Activated T-helper 1 cell treated with anti-CD3 and anti-CD28 coated beads, Interleukin-12 subunit alpha, Interleukin-12 subunit beta, Interleukin-2, Interleukin-4 antibody, amounts not matched to agents 30 ng/mL and 10 ng/mL and 1 ng/mL, durations not matched to agents 14 hours and 24 hours and 36 hours (primary cell): ENCODE results near the gene LTBP3. TPM values are rescaled to one million over a fixed set of nuclear protein-coding genes. Genes with fewer than 3 reads are reported as not detected.
A peak's percentile ranks its signal among the peaks of the same experiment; 100 is the strongest.

ENCODE experiments used
- DNase-seq: peaks from one replicate; pipeline ENCODE4 v3.0.0; 2021; ENCODE audit warnings: low spot score
- H3K27ac Mint-ChIP-seq: one replicate; pipeline ENCODE4 v1.8.0; 2021; ENCODE audit warnings: mild to moderate bottlenecking, mixed read lengths
- H3K27me3 Mint-ChIP-seq: one replicate; pipeline ENCODE4 v1.8.0; 2022; ENCODE audit warnings: mild to moderate bottlenecking, moderate library complexity, mixed read lengths; ENCODE audit not compliant: insufficient read depth
- H3K36me3 Mint-ChIP-seq: one replicate; pipeline ENCODE4 v1.8.0; 2021; ENCODE audit warnings: low read depth, mixed read lengths
- H3K4me1 Mint-ChIP-seq: one replicate; pipeline ENCODE4 v1.8.0; 2021; ENCODE audit warnings: low read depth, mixed read lengths
- H3K4me3 Mint-ChIP-seq: one replicate; pipeline ENCODE4 v1.8.0; 2021; ENCODE audit warnings: mild to moderate bottlenecking, moderate library complexity, mixed read lengths
- H3K9me3 Mint-ChIP-seq: one replicate; pipeline ENCODE4 v1.8.0; 2021; ENCODE audit warnings: mixed read lengths
- intact Hi-C: fragments of 100-400 bp; cut with micrococcal nuclease; formaldehyde crosslinking; loops from one replicate; pipeline ENCODE4 v1.15.1; 2024
- total RNA-seq: library from RNA; stranded (reverse); gene quantifications from 2 replicates; pipeline ENCODE4 v1.2.3, GENCODE V29; 2022

The LTBP3 gene
- total RNA-seq, 1 donor from 2014 or later = 97.9 TPM

- intact Hi-C loops = loop anchor here (1.0 kb wide), 1 partner anchor 13 kb away; no protein-coding TSS in a partner anchor
- Mint-ChIP-seq H3K4me1 (peaks cover 53% of the 10 kb centered on the region), H3K36me3 (peaks cover 22% of the 10 kb centered on the region), H3K9me3 (no peaks in the 10 kb centered on the region), H3K27me3 (no peaks in the 10 kb centered on the region), H3K4me3 (peak overlapping the region; percentile 30), H3K27ac (peak overlapping the region; percentile 29)
- peak; percentile 77 for DNase-seq
These were observed 4.7 kb downstream of the LTBP3 start for GRCh38 chr11:65553301-65554001.

GRCh38 chr11:65552388-65552951 is 5.7 kb downstream of the LTBP3 start:
- Mint-ChIP-seq H3K27ac (peak overlapping the region; percentile 57), H3K36me3 (peaks cover 28% of the 10 kb centered on the region), H3K9me3 (no peaks in the 10 kb centered on the region), H3K4me1 (peaks cover 59% of the 10 kb centered on the region), H3K27me3 (no peaks in the 10 kb centered on the region), H3K4me3 (peak overlapping the region; percentile 42)
- intact Hi-C loops = no loop called here
- DNase-seq = no peak

- H3K9me3 Mint-ChIP-seq = no peaks in the 10 kb centered on the region
- peak; percentile 47 for DNase-seq
- H3K27me3 Mint-ChIP-seq = no peaks in the 10 kb centered on the region
- peak overlapping the region; percentile 42 for H3K4me3 Mint-ChIP-seq
- intact Hi-C loops = no loop called here
- peak overlapping the region; percentile 57 for H3K27ac Mint-ChIP-seq
- peaks cover 28% of the 10 kb centered on the region for H3K36me3 Mint-ChIP-seq
- peaks cover 53% of the 10 kb centered on the region for H3K4me1 Mint-ChIP-seq
These were observed 6.4 kb downstream of the LTBP3 start for GRCh38 chr11:65551572-65552387.

- H3K27ac Mint-ChIP-seq = peak overlapping the region; percentile 27
- H3K36me3 Mint-ChIP-seq = peaks cover 47% of the 10 kb centered on the region
- intact Hi-C loops = no loop called here
- H3K9me3 Mint-ChIP-seq = no peaks in the 10 kb centered on the region
- peaks cover 48% of the 10 kb centered on the region for H3K4me1 Mint-ChIP-seq
- no peak for DNase-seq
- no peak overlapping the region for H3K4me3 Mint-ChIP-seq
- H3K27me3 Mint-ChIP-seq = no peaks in the 10 kb centered on the region
These were observed 9.1 kb downstream of the LTBP3 start for GRCh38 chr11:65549096-65549495.

- Mint-ChIP-seq H3K27ac (peak overlapping the region; percentile 83), H3K36me3 (peaks cover 49% of the 10 kb centered on the region), H3K27me3 (no peaks in the 10 kb centered on the region), H3K4me1 (peaks cover 50% of the 10 kb centered on the region), H3K4me3 (peak overlapping the region; percentile 8), H3K9me3 (no peaks in the 10 kb centered on the region)
- intact Hi-C loops = no loop called here
- DNase-seq = no peak
These were observed 9.8 kb downstream of the LTBP3 start for GRCh38 chr11:65548395-65548794.

GRCh38 chr11:65547446-65548125 is 10.6 kb downstream of the LTBP3 start:
- Mint-ChIP-seq H3K36me3 (peaks cover 50% of the 10 kb centered on the region), H3K9me3 (no peaks in the 10 kb centered on the region), H3K4me3 (peak overlapping the region; percentile 8), H3K4me1 (peaks cover 48% of the 10 kb centered on the region), H3K27ac (no peak overlapping the region), H3K27me3 (no peaks in the 10 kb centered on the region)
- DNase-seq = no peak
- intact Hi-C loops = no loop called here

GRCh38 chr11:65546217-65546958 is 11.8 kb downstream of the LTBP3 start:
- Mint-ChIP-seq H3K27ac (peak overlapping the region; percentile 79), H3K9me3 (no peaks in the 10 kb centered on the region), H3K36me3 (peaks cover 39% of the 10 kb centered on the region), H3K4me3 (peak overlapping the region; percentile 76), H3K4me1 (peaks cover 44% of the 10 kb centered on the region), H3K27me3 (no peaks in the 10 kb centered on the region)
- peak; percentile 96 for DNase-seq
- intact Hi-C loops = loop anchor here (1.0 kb wide), 3 partner anchors 21 to 42 kb away; partner anchors contain the start of genes SCYL1 and ZNRD2

GRCh38 chr11:65545853-65546216 is 12.3 kb downstream of the LTBP3 start:
- Mint-ChIP-seq H3K36me3 (peaks cover 38% of the 10 kb centered on the region), H3K4me1 (peaks cover 45% of the 10 kb centered on the region), H3K27ac (peak overlapping the region; percentile 53), H3K9me3 (no peaks in the 10 kb centered on the region), H3K4me3 (peak overlapping the region; percentile 70), H3K27me3 (no peaks in the 10 kb centered on the region)
- intact Hi-C loops = loop anchor here (1.0 kb wide), 3 partner anchors 21 to 42 kb away; partner anchors contain the start of genes SCYL1 and ZNRD2
- DNase-seq = no peak

GRCh38 chr11:65542738-65543390 is 15.3 kb downstream of the LTBP3 start:
- Mint-ChIP-seq H3K27me3 (no peaks in the 10 kb centered on the region), H3K27ac (no peak overlapping the region), H3K4me3 (no peak overlapping the region), H3K4me1 (peaks cover 36% of the 10 kb centered on the region), H3K9me3 (no peaks in the 10 kb centered on the region), H3K36me3 (peaks cover 24% of the 10 kb centered on the region)
- DNase-seq = no peak
- intact Hi-C loops = no loop called here

- peaks cover 35% of the 10 kb centered on the region for H3K4me1 Mint-ChIP-seq
- peak overlapping the region; percentile 85 for H3K4me3 Mint-ChIP-seq
- intact Hi-C loops = loop anchor here (2.0 kb wide), 1 partner anchor 121 kb away; the partner anchor contains the start of gene RELA
- peaks cover 24% of the 10 kb centered on the region for H3K36me3 Mint-ChIP-seq
- peak overlapping the region; percentile 81 for H3K27ac Mint-ChIP-seq
- H3K27me3 Mint-ChIP-seq = no peaks in the 10 kb centered on the region
- no peaks in the 10 kb centered on the region for H3K9me3 Mint-ChIP-seq
- no peak for DNase-seq
These were observed 16.8 kb downstream of the LTBP3 start for GRCh38 chr11:65541093-65541982.
